Activated naive CD8-positive, alpha-beta T cell (primary cell): ENCODE data around the gene GTF2IRD1.

Experiments
- H3K27ac Mint-ChIP-seq: one replicate; pipeline ENCODE4 v1.8.0; 2021; ENCODE audit warnings: mixed read lengths
- H3K27me3 Mint-ChIP-seq: one replicate; pipeline ENCODE4 v1.8.0; 2021; ENCODE audit warnings: mixed read lengths
- H3K36me3 Mint-ChIP-seq: one replicate; pipeline ENCODE4 v1.8.0; 2021; ENCODE audit warnings: mixed read lengths
- H3K4me1 Mint-ChIP-seq: one replicate; pipeline ENCODE4 v1.8.0; 2021; ENCODE audit warnings: low read depth, mixed read lengths
- H3K4me3 Mint-ChIP-seq: one replicate; pipeline ENCODE4 v1.8.0; 2021; ENCODE audit warnings: mild to moderate bottlenecking, mixed read lengths
- H3K9me3 Mint-ChIP-seq: one replicate; pipeline ENCODE4 v1.8.0; 2021; ENCODE audit warnings: low read depth, mixed read lengths

The GTF2IRD1 gene

GRCh38 chr7:74452748-74453321 lies 871 bp upstream of the GTF2IRD1 start:
- no peaks in the 10 kb centered on the region for H3K9me3 Mint-ChIP-seq
- H3K4me3 Mint-ChIP-seq = peak overlapping the region; percentile 87
- peak overlapping the region; percentile 93 for H3K27ac Mint-ChIP-seq
- no peaks in the 10 kb centered on the region for H3K27me3 Mint-ChIP-seq
- no peaks in the 10 kb centered on the region for H3K36me3 Mint-ChIP-seq
- H3K4me1 Mint-ChIP-seq = peaks cover 15% of the 10 kb centered on the region

- H3K4me1 Mint-ChIP-seq = peaks cover 15% of the 10 kb centered on the region
- H3K27me3 Mint-ChIP-seq = no peaks in the 10 kb centered on the region
- H3K36me3 Mint-ChIP-seq = no peaks in the 10 kb centered on the region
- no peaks in the 10 kb centered on the region for H3K9me3 Mint-ChIP-seq
- peak overlapping the region; percentile 38 for H3K4me3 Mint-ChIP-seq
- no peak overlapping the region for H3K27ac Mint-ChIP-seq
Measured at GRCh38 chr7:74454021-74454924, 567 bp downstream of the GTF2IRD1 start.

GRCh38 chr7:74454925-74455288 lies 1.2 kb downstream of the GTF2IRD1 start:
- Mint-ChIP-seq H3K4me3 (peak overlapping the region; percentile 38), H3K4me1 (peaks cover 15% of the 10 kb centered on the region), H3K27ac (no peak overlapping the region), H3K9me3 (no peaks in the 10 kb centered on the region), H3K27me3 (no peaks in the 10 kb centered on the region), H3K36me3 (no peaks in the 10 kb centered on the region)

- H3K36me3 Mint-ChIP-seq = no peaks in the 10 kb centered on the region
- H3K27me3 Mint-ChIP-seq = no peaks in the 10 kb centered on the region
- H3K9me3 Mint-ChIP-seq = no peaks in the 10 kb centered on the region
- no peak overlapping the region for H3K27ac Mint-ChIP-seq
- no peak overlapping the region for H3K4me3 Mint-ChIP-seq
- peaks cover 13% of the 10 kb centered on the region for H3K4me1 Mint-ChIP-seq
Measured at GRCh38 chr7:74455291-74455804, 1.6 kb downstream of the GTF2IRD1 start.

GRCh38 chr7:74455928-74456327 lies 2.2 kb downstream of the GTF2IRD1 start:
- H3K4me3 Mint-ChIP-seq = no peak overlapping the region
- H3K4me1 Mint-ChIP-seq = peaks cover 13% of the 10 kb centered on the region
- no peaks in the 10 kb centered on the region for H3K27me3 Mint-ChIP-seq
- H3K27ac Mint-ChIP-seq = no peak overlapping the region
- H3K36me3 Mint-ChIP-seq = no peaks in the 10 kb centered on the region
- H3K9me3 Mint-ChIP-seq = no peaks in the 10 kb centered on the region

GRCh38 chr7:74457007-74457406 lies 3.3 kb downstream of the GTF2IRD1 start:
- Mint-ChIP-seq H3K36me3 (no peaks in the 10 kb centered on the region), H3K9me3 (no peaks in the 10 kb centered on the region), H3K27me3 (no peaks in the 10 kb centered on the region), H3K27ac (no peak overlapping the region), H3K4me1 (peaks cover 10% of the 10 kb centered on the region), H3K4me3 (no peak overlapping the region)

GRCh38 chr7:74461970-74462706 lies 8.4 kb downstream of the GTF2IRD1 start:
- Mint-ChIP-seq H3K9me3 (no peaks in the 10 kb centered on the region), H3K27ac (no peak overlapping the region), H3K27me3 (no peaks in the 10 kb centered on the region), H3K4me1 (peaks cover 5% of the 10 kb centered on the region), H3K36me3 (no peaks in the 10 kb centered on the region), H3K4me3 (no peak overlapping the region)

GRCh38 chr7:74462707-74463100 lies 9.0 kb downstream of the GTF2IRD1 start:
- no peak overlapping the region for H3K27ac Mint-ChIP-seq
- H3K4me3 Mint-ChIP-seq = no peak overlapping the region

GRCh38 chr7:74464931-74465886 lies 11.5 kb downstream of the GTF2IRD1 start:
- H3K9me3 Mint-ChIP-seq = no peaks in the 10 kb centered on the region
- no peaks in the 10 kb centered on the region for H3K36me3 Mint-ChIP-seq
- no peak overlapping the region for H3K27ac Mint-ChIP-seq
- H3K4me1 Mint-ChIP-seq = peaks cover 5% of the 10 kb centered on the region
- no peak overlapping the region for H3K4me3 Mint-ChIP-seq
- no peaks in the 10 kb centered on the region for H3K27me3 Mint-ChIP-seq

More at GRCh38 chr7:74462707-74463100, 9.0 kb downstream of the GTF2IRD1 start:
- no peaks in the 10 kb centered on the region for H3K27me3 Mint-ChIP-seq
- peaks cover 5% of the 10 kb centered on the region for H3K4me1 Mint-ChIP-seq
- H3K9me3 Mint-ChIP-seq = no peaks in the 10 kb centered on the region
- no peaks in the 10 kb centered on the region for H3K36me3 Mint-ChIP-seq

GRCh38 chr7:74466196-74466813 lies 12.6 kb downstream of the GTF2IRD1 start:
- H3K9me3 Mint-ChIP-seq = no peaks in the 10 kb centered on the region
- no peak overlapping the region for H3K27ac Mint-ChIP-seq
- H3K4me1 Mint-ChIP-seq = peaks cover 5% of the 10 kb centered on the region
- no peaks in the 10 kb centered on the region for H3K27me3 Mint-ChIP-seq
- no peaks in the 10 kb centered on the region for H3K36me3 Mint-ChIP-seq
- no peak overlapping the region for H3K4me3 Mint-ChIP-seq

- Mint-ChIP-seq H3K4me3 (no peak overlapping the region), H3K36me3 (no peaks in the 10 kb centered on the region), H3K27me3 (no peaks in the 10 kb centered on the region), H3K9me3 (no peaks in the 10 kb centered on the region), H3K27ac (no peak overlapping the region), H3K4me1 (peaks cover 5% of the 10 kb centered on the region)
Measured at GRCh38 chr7:74467876-74468275, 14.2 kb downstream of the GTF2IRD1 start.

GRCh38 chr7:74470504-74470903 lies 16.8 kb downstream of the GTF2IRD1 start:
- Mint-ChIP-seq H3K4me3 (no peak overlapping the region), H3K27ac (no peak overlapping the region), H3K36me3 (no peaks in the 10 kb centered on the region), H3K27me3 (no peaks in the 10 kb centered on the region), H3K4me1 (no peaks in the 10 kb centered on the region), H3K9me3 (no peaks in the 10 kb centered on the region)

- H3K27ac Mint-ChIP-seq = no peak overlapping the region
Measured at GRCh38 chr7:74473116-74473515, 19.4 kb downstream of the GTF2IRD1 start.

More at GRCh38 chr7:74473116-74473515, 19.4 kb downstream of the GTF2IRD1 start:
- no peaks in the 10 kb centered on the region for H3K36me3 Mint-ChIP-seq
- H3K9me3 Mint-ChIP-seq = no peaks in the 10 kb centered on the region
- H3K4me1 Mint-ChIP-seq = peaks cover 2% of the 10 kb centered on the region
- H3K4me3 Mint-ChIP-seq = no peak overlapping the region
- no peaks in the 10 kb centered on the region for H3K27me3 Mint-ChIP-seq
